A673 (cell line): ENCODE results near the gene AQP12B.

Experiments used
- CTCF ChIP-seq: fragments of 300-800, 200-600 bp; sonication (generic); conservative IDR thresholded peaks from 2 replicates; pipeline ENCODE4 v1.5.1; 2017; ENCODE audit warnings: low read depth, mild to moderate bottlenecking, antibody characterized with exemption, low read length, moderate library complexity, mixed read lengths
- EZH2 ChIP-seq: fragments of 200-600 bp; sonication (generic); IDR thresholded peaks from 2 replicates; pipeline ENCODE4 v1.6.1; 2017; ENCODE audit warnings: borderline replicate concordance, low read depth, mild to moderate bottlenecking, mixed read lengths, antibody characterized with exemption, low read length; ENCODE audit not compliant: poor library complexity, severe bottlenecking

DNA sequence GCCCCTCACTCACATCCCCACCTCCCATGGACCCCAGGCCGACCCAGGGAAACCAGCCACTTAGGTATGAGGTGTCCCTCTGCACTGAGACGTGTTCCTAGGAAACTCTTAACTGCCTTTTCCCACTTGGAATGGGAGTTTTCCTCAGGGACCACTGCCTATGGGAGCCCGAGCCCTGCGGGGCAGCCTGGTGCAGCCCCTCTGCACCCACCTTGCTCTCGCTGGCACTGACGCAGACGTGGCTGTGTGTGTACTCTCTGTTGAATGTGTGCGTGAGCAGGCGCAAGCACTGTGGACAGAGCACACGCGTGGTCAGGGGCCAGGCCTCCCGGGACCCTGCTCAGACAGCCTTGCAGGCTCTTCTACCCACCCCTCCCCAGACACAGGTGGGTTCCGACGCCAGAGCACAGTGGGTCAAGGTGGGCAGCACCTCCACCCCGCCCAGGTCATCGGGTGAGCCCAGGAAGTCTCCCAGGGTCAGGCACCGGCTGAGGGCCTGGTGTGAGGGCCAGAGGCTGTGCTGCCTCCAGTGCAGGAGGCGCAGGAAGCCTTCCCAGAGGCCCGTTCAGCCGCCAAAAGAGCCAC is 39.0 kb upstream of the AQP12B start:
- TF ChIP-seq CTCF (no peak), EZH2 (no peak)
